Activated effector memory CD4-positive, alpha-beta T cell treated with anti-CD3 and anti-CD28 coated beads, Interleukin-2, amount 50 U/mL, for 16 hours (primary cell): ENCODE results near the gene AKT3.

ENCODE experiments used
- DNase-seq: peaks from one replicate; pipeline ENCODE4 v3.0.0-alpha.2; 2020

Gene AKT3

GRCh38 chr1:243501002-243501401, 349.0 kb downstream of the AKT3 start:
- DNase-seq = no peak

- no peak for DNase-seq
Measured at GRCh38 chr1:243500512-243500911, 349.5 kb downstream of the AKT3 start.

- no peak for DNase-seq
Measured at GRCh38 chr1:243499711-243500110, 350.3 kb downstream of the AKT3 start.

- no peak for DNase-seq
Measured at GRCh38 chr1:243499248-243499647, 350.8 kb downstream of the AKT3 start.

GRCh38 chr1:243497939-243498681, 351.9 kb downstream of the AKT3 start:
- no peak for DNase-seq

GRCh38 chr1:243496806-243497205, 353.2 kb downstream of the AKT3 start:
- no peak for DNase-seq

- DNase-seq = no peak
Measured at GRCh38 chr1:243496187-243496646, 353.8 kb downstream of the AKT3 start.

- DNase-seq = no peak
Measured at GRCh38 chr1:243495442-243496186, 354.4 kb downstream of the AKT3 start.

GRCh38 chr1:243494741-243495431, 355.2 kb downstream of the AKT3 start:
- DNase-seq = no peak

GRCh38 chr1:243493156-243494129, 356.6 kb downstream of the AKT3 start:
- no peak for DNase-seq

- no peak for DNase-seq
Measured at GRCh38 chr1:243490748-243491686, 359.0 kb downstream of the AKT3 start.

GRCh38 chr1:243489681-243490546, 360.1 kb downstream of the AKT3 start:
- DNase-seq = no peak

- no peak for DNase-seq
Measured at GRCh38 chr1:243489158-243489527, 360.9 kb downstream of the AKT3 start.

- DNase-seq = no peak
Measured at GRCh38 chr1:243488459-243489157, 361.4 kb downstream of the AKT3 start.

GRCh38 chr1:243487649-243488227, 362.3 kb downstream of the AKT3 start:
- no peak for DNase-seq

GRCh38 chr1:243487036-243487648, 362.9 kb downstream of the AKT3 start:
- no peak for DNase-seq

- no peak for DNase-seq
Measured at GRCh38 chr1:243483952-243484351, 366.1 kb downstream of the AKT3 start.

GRCh38 chr1:243483071-243483771, 366.8 kb downstream of the AKT3 start:
- no peak for DNase-seq
